AG04450 (cell line): ENCODE results near the gene LRMDA. TPM values are rescaled to one million over a fixed set of nuclear protein-coding genes. Genes with fewer than 3 reads are reported as not detected.
"Not testable (repeated sequence)": the region's sequence is repeated elsewhere in the genome, so short reads cannot be mapped to it uniquely, and the experiment has no call there.

Source experiments
- CTCF ChIA-PET: fragments of 300-600, 350-600 bp; formaldehyde crosslinking; extraction: SDS; loops from one replicate; lab custom pipeline; 2022; ENCODE audit warnings: antibody characterized with exemption, inconsistent platforms; lab: Charles Lee
- POLR2A ChIA-PET: fragments of 350-600 bp; formaldehyde crosslinking; extraction: SDS; loops from one replicate; lab custom pipeline; 2021; ENCODE audit warnings: antibody characterized with exemption, inconsistent platforms; lab: Yijun Ruan, JAX
- DNase-seq: peaks from one replicate; pipeline ENCODE4 v3.0.0-alpha.2; 2011; ENCODE audit warnings: low read depth, low spot score
- H3K27ac ChIP-seq: one replicate; pipeline ENCODE4 v1.5.1; 2012; ENCODE audit warnings: low read depth, low read length, control low read depth
- H3K27me3 ChIP-seq: one replicate; pipeline ENCODE4 v1.6.0; 2012; ENCODE audit warnings: low read length; ENCODE audit not compliant: control insufficient read depth, insufficient read depth
- H3K4me3 ChIP-seq: 2 replicates; pipeline ENCODE4 v1.5.1; 2011; ENCODE audit warnings: mild to moderate bottlenecking, low read depth, low read length, control low read depth
- H3K9me3 ChIP-seq: 2 replicates; pipeline ENCODE4 v1.5.1; 2012; ENCODE audit warnings: low read length; ENCODE audit not compliant: control insufficient read depth, insufficient read depth
- CTCF ChIP-seq: IDR thresholded peaks from 2 replicates; pipeline ENCODE4 v1.5.1; 2011; ENCODE audit warnings: low read depth, low read length, control low read depth, inconsistent platforms
- polyA plus RNA-seq: library from polyadenylated mRNA; depleted of rRNA; stranded (reverse); fragments of >200 nt; gene quantifications from 2 replicates; pipeline ENCODE4 v1.2.3, GENCODE V29; 2011

LRMDA gene
- polyA plus RNA-seq, 1 experiment: 0.12 TPM

DNA sequence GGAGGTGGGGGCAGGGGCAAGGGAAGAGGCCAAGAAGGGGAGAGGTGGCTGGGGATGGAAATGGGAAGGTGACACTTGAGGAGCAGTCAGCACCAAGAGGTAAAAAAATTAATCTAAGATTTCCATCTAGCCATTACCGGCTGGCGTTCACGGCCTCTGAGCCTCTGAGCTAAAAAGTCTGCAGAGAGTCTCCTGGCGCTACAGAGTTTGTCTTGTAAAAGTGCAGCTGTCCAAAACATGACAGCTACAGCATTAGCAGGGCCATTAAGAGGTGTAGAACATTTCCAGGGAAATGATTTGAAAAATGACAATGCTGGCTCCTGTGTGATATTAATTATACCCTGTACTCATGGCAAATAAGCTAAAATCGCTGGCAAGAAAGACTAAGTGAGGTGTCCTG is 167.6 kb downstream of the LRMDA start:
- H3K27ac ChIP-seq: no peak overlapping the region
- H3K27me3 ChIP-seq: no peaks in the 10 kb centered on the region
- H3K9me3 ChIP-seq: no peaks in the 10 kb centered on the region
- DNase-seq: no peak
- ChIA-PET CTCF (no interaction called here), POLR2A (no interaction called here)
- no peak for TF ChIP-seq CTCF
- no peak overlapping the region for H3K4me3 ChIP-seq

DNA sequence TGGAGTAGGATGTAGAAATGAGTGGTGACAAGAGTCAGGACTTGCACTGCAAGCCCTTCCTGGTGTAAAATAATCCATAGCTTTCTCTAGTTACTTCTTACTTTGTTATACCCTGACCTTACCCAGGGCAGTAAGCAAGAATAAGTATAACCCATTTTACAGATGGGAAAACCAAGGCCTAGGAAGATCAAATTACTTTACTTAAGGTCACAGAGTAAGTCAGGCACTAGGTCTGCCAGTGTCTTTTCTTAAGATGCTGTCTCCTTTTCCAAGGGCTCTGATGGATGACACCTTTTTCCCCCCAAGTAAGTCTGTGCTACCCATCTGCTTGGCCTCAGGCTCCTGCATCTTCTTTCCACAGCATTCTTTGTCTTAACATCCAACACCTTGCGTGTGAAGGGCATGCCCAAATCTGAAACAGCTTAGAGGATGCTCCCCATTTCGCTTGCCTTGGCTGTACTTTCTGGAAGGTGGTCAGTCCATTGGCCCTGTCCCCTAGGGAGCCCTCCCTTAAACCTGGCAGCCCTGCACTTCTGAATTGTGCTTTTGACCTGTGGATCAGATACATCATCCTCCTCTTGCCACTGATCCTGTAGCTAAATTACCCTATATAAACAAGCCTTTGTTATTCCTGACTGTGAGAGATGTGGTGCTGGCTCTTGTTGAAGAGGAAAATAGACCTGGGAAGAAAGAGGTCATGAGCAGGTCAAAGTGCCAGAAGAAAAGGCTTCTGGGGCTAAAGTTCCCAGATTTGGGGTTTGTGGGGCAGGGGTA is 168.6 kb downstream of the LRMDA start:
- no peaks in the 10 kb centered on the region for H3K9me3 ChIP-seq
- ChIA-PET CTCF (no interaction called here), POLR2A (no interaction called here)
- no peak for DNase-seq
- no peaks in the 10 kb centered on the region for H3K27me3 ChIP-seq
- H3K4me3 ChIP-seq: no peak overlapping the region
- no peak overlapping the region for H3K27ac ChIP-seq
- TF ChIP-seq CTCF: no peak

- POLR2A ChIA-PET: no interaction called here
- H3K9me3 ChIP-seq: no peaks in the 10 kb centered on the region
- no peak for TF ChIP-seq CTCF
- CTCF ChIA-PET: no interaction called here
- no peak for DNase-seq
- no peak overlapping the region for H3K4me3 ChIP-seq
- H3K27ac ChIP-seq: no peak overlapping the region
- H3K27me3 ChIP-seq: no peaks in the 10 kb centered on the region
Observed at GRCh38 chr10:75600833-75601232, 169.4 kb downstream of the LRMDA start.

DNA sequence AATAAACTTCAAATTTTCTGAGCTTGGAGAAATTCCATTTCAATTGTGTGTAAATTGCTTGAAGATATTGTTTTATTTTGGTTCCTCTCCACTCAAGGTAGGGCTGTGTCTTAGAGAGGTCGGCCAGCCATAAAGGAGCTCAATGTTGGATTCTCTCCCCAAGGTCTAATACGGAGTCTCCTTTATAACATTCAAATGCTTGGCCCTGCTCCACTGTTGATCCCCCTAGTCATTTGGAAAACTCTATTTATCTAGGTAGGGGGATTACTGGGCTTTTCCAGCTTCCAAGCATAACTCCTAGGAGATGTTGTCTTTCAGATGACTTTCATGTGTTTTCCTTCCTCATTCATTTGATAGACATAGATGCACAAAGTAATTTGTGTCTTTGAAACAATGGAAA is 170.9 kb downstream of the LRMDA start:
- Histone ChIP-seq H3K9me3 (no peaks in the 10 kb centered on the region), H3K27ac (no peak overlapping the region), H3K27me3 (no peaks in the 10 kb centered on the region), H3K4me3 (no peak overlapping the region)
- ChIA-PET POLR2A (no interaction called here), CTCF (no interaction called here)
- no peak for DNase-seq
- no peak for TF ChIP-seq CTCF

DNA sequence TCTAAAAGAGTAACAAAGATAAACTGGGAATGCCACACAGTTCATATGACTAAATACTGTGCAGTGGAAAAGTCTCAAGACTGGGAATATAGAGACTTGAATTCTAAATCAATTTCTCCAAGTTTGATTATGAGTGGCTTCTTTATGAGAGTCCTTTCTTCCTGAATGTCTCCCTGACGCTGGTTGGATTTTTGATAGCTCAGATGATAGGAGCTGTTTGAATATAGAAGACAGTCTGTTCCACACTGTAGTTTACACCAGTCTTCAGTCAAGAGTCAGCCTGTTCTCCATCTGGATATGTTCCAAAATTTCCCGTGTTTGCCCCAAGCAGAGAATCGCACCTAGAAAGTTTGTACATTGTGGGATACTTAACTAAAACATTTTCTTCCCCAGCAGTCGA is 173.7 kb downstream of the LRMDA start:
- Histone ChIP-seq H3K9me3 (no peaks in the 10 kb centered on the region), H3K4me3 (no peak overlapping the region), H3K27me3 (no peaks in the 10 kb centered on the region), H3K27ac (no peak overlapping the region)
- ChIA-PET POLR2A (no interaction called here), CTCF (no interaction called here)
- no peak for TF ChIP-seq CTCF
- DNase-seq: no peak

DNA sequence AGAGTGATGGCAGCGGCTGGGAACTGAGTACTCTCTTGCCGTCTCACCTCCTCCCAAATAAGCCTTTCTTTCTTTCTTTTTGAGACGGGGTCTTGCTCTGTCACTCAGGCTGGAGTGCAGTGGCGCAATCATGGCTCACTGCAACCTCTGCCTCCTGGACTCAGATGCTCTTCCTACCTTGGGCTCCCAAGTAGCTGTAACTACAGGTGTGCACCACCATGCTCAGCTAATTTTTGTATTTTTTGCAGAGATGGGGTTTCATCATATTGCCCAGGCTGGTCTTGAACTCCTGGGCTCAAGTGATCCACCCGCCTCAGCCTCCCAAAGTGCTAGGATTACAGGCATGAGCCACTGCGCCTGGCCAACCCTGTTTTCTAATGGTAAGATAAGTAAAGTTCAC is 174.4 kb downstream of the LRMDA start:
- DNase-seq, H3K9me3 ChIP-seq, H3K4me3 ChIP-seq, CTCF ChIA-PET, POLR2A ChIA-PET, H3K27me3 ChIP-seq, H3K27ac ChIP-seq: not testable (repeated sequence)
